Activated effector memory CD4-positive, alpha-beta T cell treated with anti-CD3 and anti-CD28 coated beads, Interleukin-2, amount 50 U/mL, for 16 hours (primary cell): ENCODE measurements around the gene IRF3.
"Not testable (repeated sequence)": the region's sequence is repeated elsewhere in the genome, so short reads cannot be mapped to it uniquely, and the experiment has no call there.

ENCODE experiments used
- DNase-seq: peaks from one replicate; pipeline ENCODE4 v3.0.0-alpha.2; 2020

The IRF3 gene

DNA sequence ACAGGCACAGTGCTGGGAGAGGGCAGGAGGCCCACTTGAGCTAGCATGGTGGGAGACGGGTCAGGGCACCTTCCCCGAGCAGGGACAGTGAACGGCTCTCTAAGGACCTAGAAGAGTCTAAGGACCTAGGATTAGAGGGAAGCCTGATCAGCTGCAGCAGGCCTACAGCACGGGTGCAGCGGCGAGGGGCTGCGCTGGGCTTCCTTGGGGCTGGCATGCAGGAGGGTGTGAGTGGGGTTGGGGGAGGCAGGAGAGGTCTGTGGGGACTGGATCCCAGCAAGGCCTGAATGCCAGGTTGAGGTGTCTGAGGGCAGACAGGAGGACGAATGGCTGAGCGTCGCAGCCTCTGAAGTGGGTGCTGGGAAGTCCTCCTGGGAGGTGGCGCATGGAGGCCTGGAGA, 20.1 kb downstream of the IRF3 start:
- DNase-seq, result no peak

DNA sequence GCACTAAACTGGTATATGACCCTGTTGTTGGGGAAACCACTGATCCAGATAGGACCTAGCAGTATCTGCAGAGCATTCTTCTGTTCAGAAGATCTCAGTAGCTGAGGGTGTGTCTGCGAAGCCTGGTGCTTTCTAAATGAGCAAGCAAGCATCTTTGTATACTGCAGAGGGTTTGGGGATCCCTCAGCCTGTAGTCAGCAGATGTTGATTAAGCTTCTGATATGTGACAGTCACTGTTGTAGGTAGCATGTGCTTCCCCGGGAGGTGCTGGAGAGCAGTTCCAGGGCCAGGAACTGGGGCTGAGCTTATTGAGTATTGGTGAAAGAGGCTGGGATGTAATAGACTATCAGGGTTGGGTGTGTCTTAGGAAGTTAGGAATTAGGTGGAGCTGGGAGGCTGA, 22.2 kb downstream of the IRF3 start:
- no peak for DNase-seq

DNA sequence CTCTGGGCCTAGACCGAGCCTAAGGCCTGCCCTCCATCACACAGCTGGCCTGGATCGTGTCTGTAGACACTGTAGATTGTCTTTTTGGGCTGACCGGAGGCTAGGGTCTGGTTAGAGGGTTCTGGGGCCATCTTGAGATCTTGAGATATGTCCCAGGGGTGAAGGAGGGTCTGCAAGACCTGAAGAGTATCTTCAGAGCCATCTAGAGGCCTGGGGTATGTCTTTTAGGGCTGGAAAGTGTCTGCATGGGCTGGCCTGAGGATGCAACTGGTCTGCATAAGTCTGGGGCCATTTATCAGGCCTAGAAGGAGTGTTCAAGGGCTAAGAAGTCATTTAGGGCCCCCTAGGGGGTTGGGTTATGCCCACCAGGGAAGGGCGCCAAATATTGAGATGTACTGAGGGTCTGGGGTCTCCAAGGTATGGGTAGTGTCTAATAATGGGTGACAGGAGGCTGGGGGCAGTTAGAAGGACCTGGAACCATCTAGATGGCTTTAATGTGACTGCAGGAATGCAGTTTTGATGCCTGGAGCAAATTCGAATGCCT, 23.1 kb downstream of the IRF3 start:
- no peak for DNase-seq

DNA sequence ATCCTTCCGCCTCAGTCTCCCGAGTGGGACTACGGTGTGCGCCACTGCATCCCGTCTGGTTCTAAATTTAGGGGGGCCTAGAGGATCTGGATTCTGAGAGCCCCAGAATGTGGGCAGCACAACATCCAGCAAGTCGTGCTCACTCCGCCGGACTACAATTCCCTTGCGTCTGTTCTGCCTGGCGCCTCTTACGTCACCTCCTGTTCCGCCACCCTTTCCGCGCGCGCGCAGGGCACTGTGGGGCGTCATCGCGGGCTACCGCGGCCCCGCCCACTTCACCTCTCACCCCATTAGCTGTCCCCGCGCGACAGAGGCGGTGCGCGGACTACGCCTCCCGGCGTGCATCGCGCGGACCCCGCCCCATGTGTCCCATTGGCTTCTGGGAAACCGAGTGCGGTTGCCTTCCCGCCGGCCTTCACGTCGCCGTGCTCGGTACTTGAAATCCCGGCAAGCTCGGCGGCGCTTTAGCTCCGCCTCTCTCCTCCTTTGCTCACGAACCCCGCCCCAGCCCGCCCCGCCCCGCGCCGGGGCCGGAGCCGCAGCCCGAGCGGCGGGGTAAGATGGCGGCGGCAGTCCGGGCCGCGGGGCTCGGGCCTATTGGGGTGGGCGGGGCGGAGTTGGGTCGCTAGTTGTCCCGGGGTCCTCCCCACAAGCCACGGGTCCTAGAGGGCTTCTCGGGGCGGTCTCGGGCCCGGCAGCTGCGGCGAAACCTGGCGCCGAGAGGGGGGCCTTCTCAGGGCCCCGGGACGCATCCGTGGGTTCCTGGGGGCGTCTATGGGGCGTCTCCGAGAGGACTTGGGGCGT, 23.8 kb downstream of the IRF3 start, which contains the start of gene SCAF1:
Gene SCAF1 (plus strand): TSS at position 522 of the 804 bp plus-strand sequence. CDS start 2,818 bp downstream, outside the sequence.
- peak; percentile 100 for DNase-seq

DNA sequence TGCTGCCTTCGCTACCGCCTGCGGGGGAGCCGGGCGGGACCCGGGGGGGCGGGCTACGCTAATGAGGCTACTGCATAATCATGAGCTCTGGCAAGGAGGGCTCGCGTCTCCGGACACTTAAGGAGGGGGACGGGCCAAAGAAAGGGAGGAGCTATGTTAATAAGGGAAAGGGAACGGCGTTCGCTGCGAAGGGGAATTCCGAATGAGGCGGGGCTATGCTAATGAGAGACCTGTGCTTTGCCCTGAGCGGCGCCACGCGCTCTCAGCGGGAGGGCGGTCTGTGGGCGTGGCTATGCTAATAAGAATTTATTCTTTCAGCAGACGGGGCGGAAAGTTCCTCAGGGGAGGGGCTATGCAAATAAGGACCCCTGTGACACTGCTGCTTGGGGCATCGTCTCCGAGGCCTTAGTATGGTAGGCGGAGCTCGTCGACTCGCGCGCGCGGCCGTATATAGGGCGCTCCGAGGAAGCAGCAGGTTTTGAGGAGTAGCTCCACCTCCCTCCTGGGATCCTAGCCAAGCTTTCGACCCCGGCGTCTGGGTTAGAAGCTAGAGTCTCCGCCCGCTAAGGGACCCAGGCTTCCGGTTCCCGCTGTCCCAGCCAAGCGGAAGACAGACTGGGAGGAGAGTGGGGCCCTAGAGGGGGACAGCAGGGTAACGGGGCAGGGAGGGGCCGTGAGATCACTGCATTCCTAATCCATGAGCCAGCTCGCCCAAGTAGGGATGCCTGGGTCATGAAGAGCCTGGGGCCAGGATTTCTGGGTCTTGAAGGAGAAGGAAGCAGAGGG, 25.4 kb downstream of the IRF3 start, which contains the start of gene RRAS:
Gene RRAS (minus strand): TSS at position 31 of the 786 bp plus-strand sequence. CDS start 45 bp downstream, outside the sequence.
- DNase-seq, result peak; percentile 100

DNA sequence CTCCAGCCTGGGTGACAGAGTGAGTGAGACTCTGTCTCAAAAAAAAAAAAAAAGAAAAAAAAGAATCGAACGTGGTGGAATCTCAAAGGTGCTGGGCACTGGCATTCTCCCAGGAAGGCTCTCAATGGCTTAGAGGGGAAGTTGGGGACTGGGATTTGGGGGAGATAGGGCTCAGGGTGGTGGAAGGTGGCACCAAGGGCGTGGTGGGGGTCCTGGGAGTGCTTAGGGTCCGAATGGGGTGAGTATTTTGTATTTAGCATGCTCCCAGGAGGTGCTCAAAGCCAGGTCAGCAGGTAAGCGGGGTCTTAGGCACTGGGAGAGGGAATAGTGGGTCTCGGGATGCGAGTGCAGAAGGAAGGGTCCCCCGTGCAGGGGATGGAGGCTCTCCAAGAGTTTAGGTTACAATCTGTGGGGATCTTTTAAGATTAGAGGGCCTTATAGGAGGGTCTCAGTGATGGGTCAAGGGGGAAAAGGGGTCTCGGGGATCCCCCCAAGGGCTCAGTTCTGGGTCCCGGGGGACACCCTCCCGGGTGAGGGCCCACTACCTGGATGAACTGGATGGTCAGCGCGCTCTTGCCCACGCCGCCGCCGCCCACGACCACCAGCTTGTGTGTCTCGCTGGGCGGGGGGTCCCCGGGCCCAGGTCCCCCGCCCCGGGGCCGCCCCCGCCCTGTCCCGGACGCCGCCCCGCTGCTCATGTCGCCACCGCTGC, 26.1 kb downstream of the IRF3 start:
- no peak for DNase-seq

DNA sequence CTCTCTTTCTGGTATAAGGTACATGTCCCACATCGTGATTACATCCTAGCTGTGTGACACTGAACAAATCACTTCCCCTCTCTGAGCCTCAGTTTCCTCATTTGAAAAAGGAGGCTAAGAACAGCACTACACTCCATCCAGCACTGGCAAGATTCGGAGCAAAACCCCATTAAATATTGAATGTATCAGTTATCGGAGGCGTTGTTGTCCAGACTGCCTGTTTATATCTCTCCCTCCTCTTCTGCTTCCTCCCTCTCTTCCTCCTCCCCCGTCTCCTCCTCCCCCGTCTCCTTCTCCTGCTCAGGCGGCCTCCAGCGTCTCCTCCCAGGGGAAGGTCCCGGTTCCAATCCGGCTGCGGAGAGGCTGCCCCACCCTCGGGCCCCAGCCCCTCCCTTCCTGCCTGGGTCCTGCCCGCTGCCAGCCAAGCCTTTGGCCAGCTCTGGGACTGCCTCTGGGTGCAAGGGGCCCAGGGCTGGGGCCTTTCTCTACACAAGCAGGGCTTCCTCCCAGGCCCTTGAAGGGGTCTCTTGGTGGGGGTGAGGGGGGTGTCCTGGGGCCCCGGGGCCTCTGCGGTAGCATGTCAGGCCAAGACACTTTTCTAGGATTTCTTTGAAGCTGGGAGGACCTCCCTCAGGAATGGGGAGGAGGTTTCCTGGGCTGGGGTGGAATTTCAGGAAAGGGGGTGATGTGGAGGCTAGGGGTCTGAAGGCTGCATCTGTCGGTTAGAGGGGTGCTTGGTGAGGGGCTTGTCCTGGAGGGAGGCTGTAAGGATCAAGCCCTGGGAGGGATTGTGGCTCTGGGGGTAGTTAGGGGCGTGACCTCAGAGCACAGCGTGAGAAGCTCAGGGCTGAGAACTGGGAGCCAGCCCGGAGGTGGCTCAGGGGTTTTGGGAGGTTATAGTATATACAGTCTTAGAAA, 27.6 kb downstream of the IRF3 start:
- no peak for DNase-seq

DNA sequence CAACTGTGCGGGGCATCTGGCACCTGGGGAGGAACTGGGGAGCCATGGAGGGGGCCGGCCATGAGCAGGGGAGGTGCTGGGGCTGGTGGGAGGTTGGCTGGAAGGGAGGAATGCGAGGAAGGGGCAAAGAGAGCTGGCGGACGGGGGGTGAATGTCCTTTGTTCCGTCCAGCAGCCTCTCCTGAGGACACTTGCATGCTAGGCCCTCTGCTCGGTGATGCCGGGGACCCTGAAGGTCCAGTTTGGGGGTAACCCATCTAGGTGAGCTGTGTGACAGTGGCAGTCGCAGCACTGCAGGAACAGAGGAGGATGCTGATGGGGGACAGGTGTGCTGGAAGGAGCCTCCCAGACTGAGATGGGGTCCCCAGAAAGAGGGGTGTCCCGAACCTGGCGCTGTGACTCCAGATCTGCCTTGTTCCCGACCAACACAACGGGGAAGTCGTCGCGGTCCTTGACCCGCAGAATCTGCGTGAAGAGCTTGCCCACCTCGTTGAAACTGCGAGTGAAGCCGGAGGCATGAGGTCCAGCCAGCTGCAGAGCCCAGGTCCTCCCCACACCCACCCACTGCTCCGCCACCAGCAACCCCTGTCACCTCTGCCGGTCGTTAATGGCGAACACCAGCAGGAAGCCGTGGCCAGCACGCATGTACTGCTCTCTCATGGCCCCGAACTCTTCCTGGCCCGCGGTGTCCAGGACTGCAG, 29.3 kb downstream of the IRF3 start:
- no peak for DNase-seq

DNA sequence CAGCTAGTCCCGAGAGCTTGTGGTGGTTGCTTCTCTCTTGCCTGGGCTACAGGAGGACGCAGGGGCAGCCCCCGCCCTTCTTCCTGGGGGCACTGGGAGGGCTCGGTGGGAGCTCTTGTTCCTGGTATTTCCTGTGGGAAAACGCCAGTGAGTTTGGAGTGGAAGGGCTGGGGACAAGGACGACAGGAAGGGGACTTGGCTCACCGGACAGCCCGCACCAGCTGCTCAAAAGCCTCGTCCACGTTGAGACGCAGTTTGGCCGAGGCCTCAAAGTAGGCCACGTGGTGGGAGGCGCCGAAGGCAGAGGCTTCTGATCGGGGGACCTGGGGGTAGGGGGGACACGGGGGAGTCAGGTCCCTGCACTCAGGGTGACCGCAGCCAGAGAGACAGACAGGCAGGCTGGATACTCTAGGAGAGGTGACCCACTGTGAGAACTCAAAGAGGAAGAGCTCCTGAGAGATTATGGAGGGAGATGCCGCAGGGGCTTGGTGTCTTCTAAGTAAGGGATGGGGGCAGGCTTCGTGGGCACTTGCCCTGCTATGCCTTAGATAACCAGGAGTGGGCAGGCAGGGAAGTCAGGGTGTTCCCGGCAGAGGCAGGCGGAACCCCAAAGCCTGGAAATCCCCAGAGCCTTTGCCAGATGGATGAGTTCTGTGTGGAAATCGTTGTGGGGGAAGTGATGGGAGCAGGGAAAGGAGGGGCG, 30.0 kb downstream of the IRF3 start:
- DNase-seq, result no peak

DNA sequence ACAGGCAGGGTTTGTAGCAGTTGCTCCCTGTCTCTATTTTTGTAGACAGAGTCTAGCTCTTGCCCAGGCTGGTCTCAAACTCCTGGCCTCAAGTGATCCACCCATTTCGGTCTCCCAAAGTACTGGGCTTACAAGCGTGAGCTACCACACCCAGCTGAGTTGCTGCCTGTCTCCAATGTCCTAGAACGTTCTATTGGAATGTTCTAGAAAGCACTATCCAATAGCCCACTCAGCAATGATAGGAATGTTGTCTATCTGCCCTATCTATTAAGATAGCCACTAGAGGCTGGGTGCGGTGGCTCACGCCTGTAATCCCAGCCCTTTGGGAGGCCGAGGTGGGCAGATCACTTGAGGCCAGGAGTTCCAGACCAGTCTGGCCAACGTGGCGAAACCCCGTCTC, 32.4 kb downstream of the IRF3 start:
- not testable (repeated sequence) for DNase-seq

DNA sequence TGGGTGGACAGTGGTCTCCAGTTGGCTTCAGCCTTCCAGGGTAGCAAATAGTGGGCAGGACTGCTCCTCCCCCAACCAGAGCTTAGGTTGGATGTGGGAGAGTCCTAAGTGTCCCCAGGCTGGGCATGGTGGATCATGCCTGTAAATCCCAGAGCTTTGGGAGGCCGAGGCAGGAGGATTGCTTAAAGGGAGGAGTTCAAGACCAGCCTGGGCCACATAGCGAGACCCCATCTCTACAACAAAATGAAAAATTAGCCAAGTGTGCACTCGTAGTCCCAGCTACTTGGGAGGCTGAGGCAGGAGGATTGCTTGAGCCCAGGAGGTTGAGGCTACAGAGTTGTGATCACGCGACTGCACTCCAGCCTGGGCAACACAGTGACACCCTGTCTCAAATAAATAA, 33.1 kb downstream of the IRF3 start:
- no peak for DNase-seq

DNA sequence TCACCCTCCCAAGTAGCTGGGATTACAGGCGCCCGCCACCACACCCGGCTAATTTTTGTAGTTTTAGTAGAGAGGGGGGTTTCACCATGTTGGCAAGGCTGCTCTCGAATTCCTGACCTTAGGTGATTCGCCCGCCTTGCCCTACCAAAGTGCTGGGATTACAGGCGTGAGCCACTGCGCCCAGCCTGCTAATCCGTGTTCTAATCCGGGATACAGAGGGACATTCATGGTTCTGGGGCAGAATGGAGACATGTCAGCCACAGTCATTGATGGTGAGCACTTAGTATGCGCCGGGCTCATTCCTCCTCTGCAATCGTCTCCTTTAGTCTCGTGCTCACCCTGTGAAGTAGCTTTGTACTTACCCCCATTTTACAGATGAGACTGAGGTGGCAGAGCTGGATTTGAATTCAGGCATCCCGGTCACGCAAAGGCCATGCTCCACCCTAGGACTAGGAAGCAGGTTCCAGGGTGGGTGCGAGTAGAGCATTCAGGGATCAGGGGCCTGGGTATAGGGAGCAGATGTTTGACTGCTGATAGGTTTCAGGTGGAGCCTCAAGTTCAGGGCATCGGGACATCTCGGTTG, 34.0 kb downstream of the IRF3 start:
- no peak for DNase-seq

DNA sequence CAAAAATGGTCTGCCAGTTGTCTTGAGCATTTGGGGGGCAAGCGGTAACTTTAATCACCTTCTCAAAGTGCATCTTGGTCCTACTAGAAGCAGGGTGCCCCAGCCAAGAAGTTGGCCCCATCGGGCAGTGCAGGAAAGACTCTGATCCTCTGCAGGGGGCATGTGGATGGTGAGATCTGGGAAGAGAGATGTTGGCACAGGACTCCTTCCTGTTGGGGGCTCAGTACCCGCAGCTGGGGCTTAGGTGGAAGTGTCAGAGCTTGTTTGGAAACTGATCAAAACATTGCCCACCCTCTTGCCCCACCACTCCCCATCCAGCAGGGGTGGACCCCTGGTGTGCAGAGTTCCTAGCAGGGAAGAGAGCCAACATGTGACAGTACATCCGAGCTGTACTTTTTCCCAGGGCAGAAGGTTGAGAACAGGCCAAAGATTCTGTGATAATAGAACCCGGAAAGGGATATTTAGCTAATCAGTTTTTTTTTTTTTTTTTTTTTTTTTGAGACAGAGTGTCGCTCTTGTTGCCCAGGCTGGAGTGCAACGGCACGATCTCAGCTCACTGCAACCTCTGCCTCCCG, 34.6 kb downstream of the IRF3 start:
- no peak for DNase-seq

DNA sequence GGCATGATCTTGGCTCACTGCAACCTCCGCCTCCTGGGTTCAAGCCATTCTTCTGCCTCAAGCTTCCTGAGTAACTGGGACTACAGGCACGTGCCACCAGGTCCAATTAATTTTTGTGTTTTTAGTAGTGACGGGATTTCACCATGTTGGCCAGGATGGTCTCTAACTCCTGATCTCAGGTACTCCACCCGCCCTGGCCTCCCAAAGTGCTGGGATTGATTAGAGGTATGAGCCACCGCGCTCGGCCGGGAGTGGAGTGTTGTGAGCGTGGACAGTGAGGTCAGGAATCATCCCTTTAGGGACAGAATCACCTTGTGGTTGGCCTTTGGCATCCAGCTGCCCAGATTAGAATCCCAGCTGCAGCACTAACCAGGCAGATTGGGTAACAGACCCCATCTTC, 36.0 kb downstream of the IRF3 start:
- DNase-seq, result no peak

DNA sequence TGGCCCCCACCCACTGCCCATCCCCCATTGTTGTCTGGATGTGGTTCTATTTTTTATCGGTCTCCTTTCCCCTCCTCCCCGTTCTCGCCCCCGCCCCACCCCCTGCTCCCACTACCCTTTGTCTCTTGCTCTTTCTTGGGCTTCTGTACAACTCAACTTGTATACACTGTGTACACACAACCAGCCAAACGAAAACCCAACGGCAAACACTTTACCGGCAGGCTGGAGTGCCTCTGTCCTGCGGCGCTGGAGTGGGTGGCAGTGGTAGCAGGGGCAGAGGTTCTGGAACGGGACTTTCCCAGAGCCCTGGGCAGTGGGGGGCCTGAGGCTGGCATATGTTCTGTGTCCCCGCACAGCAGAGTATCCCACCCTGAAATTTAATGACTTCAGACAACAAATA, 39.4 kb downstream of the IRF3 start:
- DNase-seq, result no peak

DNA sequence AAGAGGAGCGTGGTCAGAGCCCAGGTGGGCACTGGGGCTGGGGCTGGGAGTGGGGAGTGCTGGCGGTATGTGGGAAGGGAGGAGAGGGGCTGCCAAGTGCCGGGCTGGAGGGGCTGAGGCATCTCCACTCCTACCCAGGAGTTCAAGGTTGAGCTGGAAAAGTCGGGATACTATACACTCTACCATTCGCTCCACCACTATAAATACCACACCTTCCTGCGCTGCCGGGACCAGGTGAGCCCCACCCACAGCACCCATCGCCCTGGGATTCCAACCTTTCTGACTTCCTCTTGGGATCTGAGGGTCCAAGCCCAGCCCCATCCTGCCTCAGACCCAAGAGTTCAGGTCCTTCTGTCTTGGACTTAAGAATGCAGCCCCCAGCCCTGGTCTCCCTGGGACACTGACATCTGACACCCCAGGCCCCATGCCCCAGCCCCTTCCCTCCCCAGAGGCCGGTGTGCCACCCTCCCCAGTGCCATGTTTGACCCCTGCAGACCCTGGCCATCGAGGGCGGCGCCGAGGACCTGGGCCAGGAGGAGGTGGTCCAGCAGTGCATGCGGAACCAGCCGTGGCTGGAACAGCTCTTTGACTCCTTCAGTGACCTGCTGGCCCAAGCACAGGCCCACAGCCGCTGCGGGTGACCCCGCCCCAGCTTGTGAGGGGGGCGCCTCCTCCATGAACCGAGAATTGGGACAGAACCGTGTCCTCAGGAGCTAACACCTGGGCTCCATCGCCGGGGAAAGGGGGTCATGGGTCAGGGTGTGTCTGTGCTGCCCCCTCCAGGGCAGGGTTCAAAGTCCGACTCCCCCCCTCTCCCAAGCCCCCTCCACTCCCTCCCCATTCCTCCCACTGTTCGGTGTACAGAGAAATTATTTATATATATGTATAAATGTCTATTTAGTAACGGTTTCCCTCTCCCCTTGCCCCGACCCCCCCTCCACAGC, 40.4 kb downstream of the IRF3 start:
- DNase-seq, result no peak

DNA sequence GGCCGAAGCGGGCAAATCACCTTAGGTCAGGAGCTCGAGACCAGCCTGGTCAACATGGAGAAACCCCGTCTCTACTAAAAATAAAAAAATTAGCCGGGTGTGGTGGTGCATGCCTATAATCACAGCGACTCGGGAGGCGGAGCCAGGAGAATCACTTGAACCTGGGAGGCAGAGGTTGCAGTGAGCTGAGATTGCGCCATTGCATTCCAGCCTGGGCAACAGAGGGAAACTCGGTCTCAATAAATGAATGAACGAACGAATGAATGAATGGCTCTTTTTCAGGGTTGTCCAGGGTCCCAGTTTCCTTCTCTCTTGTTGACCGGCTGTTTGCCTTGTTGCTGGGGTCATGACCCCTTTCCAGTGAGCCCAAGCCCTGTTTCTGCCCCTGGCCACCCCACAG, 47.8 kb downstream of the IRF3 start:
- DNase-seq, result not testable (repeated sequence)

DNA sequence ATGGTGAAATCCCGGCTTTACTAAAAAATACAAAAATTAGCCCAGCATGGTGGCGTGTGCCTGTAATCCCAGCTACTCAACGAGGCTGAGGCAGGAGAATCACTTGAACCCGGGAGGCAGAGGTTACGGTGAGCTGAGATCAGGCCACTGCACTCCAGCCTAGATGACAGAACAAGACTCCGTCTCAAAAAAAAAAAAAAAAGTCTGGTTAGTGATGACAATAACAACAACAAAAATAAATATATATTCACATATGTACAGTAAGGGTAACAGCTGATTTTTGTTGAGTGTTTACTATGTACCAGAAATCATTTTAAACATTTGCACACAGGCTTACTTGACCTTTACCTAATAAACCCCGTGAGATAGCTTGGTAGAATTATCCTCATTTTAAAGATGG, 48.7 kb downstream of the IRF3 start:
- DNase-seq, result no peak

DNA sequence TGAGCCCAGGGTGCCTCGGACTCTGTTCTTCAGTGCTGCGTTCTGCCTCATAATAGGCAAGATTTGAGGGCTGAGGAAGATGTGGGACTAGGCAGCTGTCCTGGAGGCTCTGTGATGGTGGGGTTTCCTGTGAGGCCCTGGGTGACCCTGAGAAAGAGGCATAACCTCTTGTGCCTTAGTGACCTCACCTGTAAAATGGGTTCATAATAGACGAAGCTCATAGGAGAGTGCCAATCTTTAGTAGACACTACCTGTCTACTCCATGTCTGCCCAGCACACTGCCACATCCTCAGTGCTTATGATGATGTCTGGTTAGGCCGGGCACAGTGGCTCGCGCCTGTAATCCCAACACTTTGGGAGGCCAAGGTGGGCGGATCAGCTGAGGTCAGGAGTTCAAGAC, 49.1 kb downstream of the IRF3 start:
- DNase-seq, result no peak
